HCT116 (cell line): Measurements from ENCODE around the gene CHCHD4. TPM values are rescaled to one million over a fixed set of nuclear protein-coding genes. Genes with fewer than 3 reads are reported as not detected.

Experiments used
- ATAC-seq: fragments of 200-7000 bp; cut with Tn5 transposase; 2 replicates; pipeline ENCODE4 v1.9.1; 2020; ENCODE audit warnings: mild to moderate bottlenecking, moderate library complexity
- BruUV-seq: library from RNA; stranded (reverse); fragments of 400-500 nt; replicated peaks from 2 replicates; lab custom pipeline; 2021; lab: Mats Ljungman, UMichigan
- CTCF ChIA-PET: fragments of 300-600 bp; sonication (Branson Sonifier 250); formaldehyde crosslinking; loops from one replicate; lab custom pipeline; 2021; ENCODE audit warnings: antibody characterized with exemption; lab: Charles Lee
- POLR2A ChIA-PET: fragments of 300-600, 350-600 bp; sonication (Branson Sonifier 250); formaldehyde crosslinking; loops from one replicate; lab custom pipeline; 2021; ENCODE audit warnings: antibody characterized with exemption; lab: Charles Lee
- RAD21 ChIA-PET, 2 experiments: fragments of 300-600 bp; sonication (Branson Sonifier 250); formaldehyde crosslinking; loops; one replicate each; lab custom pipeline; 2023; ENCODE audit warnings: low total read pairs in 2 of 2; ENCODE audit not compliant: uncharacterized antibody in 2 of 2, unreplicated experiment in 2 of 2, low non-redundant PET in 1 of 2; lab: Charles Lee
- DNase-seq: peaks from one replicate; pipeline ENCODE4 v3.0.0-alpha.2; 2010; ENCODE audit warnings: low read depth, low spot score
- H2AFZ ChIP-seq: fragments of 200-600 bp; shearing (Covaris generic), sonication (generic); 2 replicates; pipeline ENCODE4 v1.6.1; 2017; ENCODE audit warnings: low read depth, mixed run types, mixed read lengths, antibody characterized with exemption, low read length; ENCODE audit not compliant: poor library complexity, severe bottlenecking
- H3K27ac ChIP-seq: 2 replicates; pipeline ENCODE4 v1.5.1; 2012; ENCODE audit warnings: low read depth, low read length
- H3K27me3 ChIP-seq: fragments of 200-600 bp; sonication (generic); 2 replicates; pipeline ENCODE4 v1.6.1; 2016; ENCODE audit warnings: mixed run types, low read length, mixed read lengths; ENCODE audit not compliant: insufficient read depth
- H3K36me3 ChIP-seq, 2 experiments: fragments of 200-500 bp in 1 of 2; fragments of 200-600 bp in 1 of 2; sonication (Bioruptor generic) in 1 of 2; sonication (generic) in 1 of 2; 2 replicates each; pipeline versions ENCODE4 v1.5.1 to v1.6.1; 2014 to 2016; ENCODE audit warnings: low read length in 2 of 2, inconsistent platforms in 1 of 2, mixed read lengths in 1 of 2, mixed run types in 1 of 2; ENCODE audit not compliant: insufficient read depth in 2 of 2, control insufficient read depth in 1 of 2
- H3K4me1 ChIP-seq, 2 experiments: fragments of 200-600 bp in 1 of 2; sonication (generic) in 1 of 2; 2 replicates each; pipeline versions ENCODE4 v1.5.1 to v1.6.1; 2012 to 2017; ENCODE audit warnings: low read length in 2 of 2, inconsistent platforms in 1 of 2, mild to moderate bottlenecking in 1 of 2, mixed read lengths in 1 of 2, mixed run types in 1 of 2, moderate library complexity in 1 of 2; ENCODE audit not compliant: insufficient read depth in 2 of 2, control insufficient read depth in 1 of 2
- H3K4me2 ChIP-seq: fragments of 200-600 bp; sonication (generic); 2 replicates; pipeline ENCODE4 v1.6.1; 2017; ENCODE audit warnings: mixed run types, low read length, mixed read lengths
- H3K4me3 ChIP-seq, 2 experiments: fragments of 200-600 bp in 1 of 2; sonication (generic) in 1 of 2; replicated peaks in 1 of 2; 2 replicates each; pipeline ENCODE4 v1.5.1; 2011 to 2016; ENCODE audit warnings: low read length in 2 of 2, control low read depth in 1 of 2, low read depth in 1 of 2, mild to moderate bottlenecking in 1 of 2, mixed read lengths in 1 of 2, mixed run types in 1 of 2
- H3K79me2 ChIP-seq: fragments of 200-600 bp; sonication (generic); 2 replicates; pipeline ENCODE4 v1.6.1; 2017; ENCODE audit warnings: mild to moderate bottlenecking, mixed run types, low read length, moderate library complexity, mixed read lengths; ENCODE audit not compliant: insufficient read depth
- H3K9ac ChIP-seq: fragments of 200-600 bp; sonication (generic); 2 replicates; pipeline ENCODE4 v1.6.1; 2016; ENCODE audit warnings: low read length, mixed read lengths
- H3K9me2 ChIP-seq: fragments of 200-600 bp; sonication (generic), shearing (Covaris generic); 2 replicates; pipeline ENCODE4 v1.6.1; 2017; ENCODE audit warnings: mixed run types, mild to moderate bottlenecking, moderate library complexity; ENCODE audit not compliant: insufficient read depth
- H3K9me3 ChIP-seq, 2 experiments: fragments of 200-500 bp in 1 of 2; fragments of 200-600 bp in 1 of 2; sonication (Bioruptor generic) in 1 of 2; sonication (generic) in 1 of 2; 2 replicates each; pipeline ENCODE4 v1.6.1; 2014 to 2017; ENCODE audit warnings: low read length in 2 of 2, mixed read lengths in 2 of 2, inconsistent platforms in 1 of 2, low read depth in 1 of 2, mild to moderate bottlenecking in 1 of 2, mixed run types in 1 of 2, moderate library complexity in 1 of 2; ENCODE audit not compliant: control insufficient read depth in 1 of 2, insufficient read depth in 1 of 2
- H4K20me1 ChIP-seq: fragments of 200-600 bp; sonication (generic), shearing (Covaris generic); 2 replicates; pipeline ENCODE4 v1.6.1; 2017; ENCODE audit warnings: mixed run types, mild to moderate bottlenecking, moderate library complexity; ENCODE audit not compliant: insufficient read depth
- CBX3 ChIP-seq: IDR thresholded peaks from 2 replicates; pipeline ENCODE4 v1.6.1; 2012; ENCODE audit warnings: low read depth
- ELF1 ChIP-seq: IDR thresholded peaks from 2 replicates; pipeline ENCODE4 v1.6.1; 2012; ENCODE audit warnings: low read depth, borderline replicate concordance
- JUND ChIP-seq: IDR thresholded peaks from 2 replicates; pipeline ENCODE4 v1.6.1; 2012
- POLR2AphosphoS5 ChIP-seq: IDR thresholded peaks from 2 replicates; pipeline ENCODE4 v1.6.1; 2011; ENCODE audit warnings: mild to moderate bottlenecking, low read depth, low read length, moderate library complexity
- intact Hi-C: fragments of 100-400 bp; cut with micrococcal nuclease; formaldehyde crosslinking; loops from 2 replicates; pipeline ENCODE4 v1.10.0; 2022
- total RNA-seq: library from RNA; stranded (reverse); gene quantifications from one replicate; pipeline ENCODE4 v1.2.1, GENCODE V29; 2021; ENCODE audit not compliant: unreplicated experiment
- TF ChIP-seq, protein P1 (sequence below): IDR thresholded peaks from 2 replicates; pipeline ENCODE4 v1.6.1; 2012
- TF ChIP-seq, protein P2 (sequence below): IDR thresholded peaks from 2 replicates; pipeline ENCODE4 v1.6.1; 2012
- TF ChIP-seq, protein P3 (sequence below), 3 experiments: fragments of 200-600 bp in 1 of 3; sonication (generic) in 1 of 3; IDR thresholded peaks in 2 of 3; conservative IDR thresholded peaks in 1 of 3; 2 replicates each; pipeline ENCODE4 v1.5.1; 2012 to 2017; ENCODE audit warnings: low read depth in 2 of 3, low read length in 2 of 3, antibody characterized with exemption in 1 of 3, borderline replicate concordance in 1 of 3, control low read depth in 1 of 3, mild to moderate bottlenecking in 1 of 3, mixed read lengths in 1 of 3, mixed run types in 1 of 3, moderate library complexity in 1 of 3; ENCODE audit not compliant: insufficient read depth in 1 of 3

The CHCHD4 gene
- total RNA-seq, 1 experiment from 2014 or later, result 24.6 TPM

DNA sequence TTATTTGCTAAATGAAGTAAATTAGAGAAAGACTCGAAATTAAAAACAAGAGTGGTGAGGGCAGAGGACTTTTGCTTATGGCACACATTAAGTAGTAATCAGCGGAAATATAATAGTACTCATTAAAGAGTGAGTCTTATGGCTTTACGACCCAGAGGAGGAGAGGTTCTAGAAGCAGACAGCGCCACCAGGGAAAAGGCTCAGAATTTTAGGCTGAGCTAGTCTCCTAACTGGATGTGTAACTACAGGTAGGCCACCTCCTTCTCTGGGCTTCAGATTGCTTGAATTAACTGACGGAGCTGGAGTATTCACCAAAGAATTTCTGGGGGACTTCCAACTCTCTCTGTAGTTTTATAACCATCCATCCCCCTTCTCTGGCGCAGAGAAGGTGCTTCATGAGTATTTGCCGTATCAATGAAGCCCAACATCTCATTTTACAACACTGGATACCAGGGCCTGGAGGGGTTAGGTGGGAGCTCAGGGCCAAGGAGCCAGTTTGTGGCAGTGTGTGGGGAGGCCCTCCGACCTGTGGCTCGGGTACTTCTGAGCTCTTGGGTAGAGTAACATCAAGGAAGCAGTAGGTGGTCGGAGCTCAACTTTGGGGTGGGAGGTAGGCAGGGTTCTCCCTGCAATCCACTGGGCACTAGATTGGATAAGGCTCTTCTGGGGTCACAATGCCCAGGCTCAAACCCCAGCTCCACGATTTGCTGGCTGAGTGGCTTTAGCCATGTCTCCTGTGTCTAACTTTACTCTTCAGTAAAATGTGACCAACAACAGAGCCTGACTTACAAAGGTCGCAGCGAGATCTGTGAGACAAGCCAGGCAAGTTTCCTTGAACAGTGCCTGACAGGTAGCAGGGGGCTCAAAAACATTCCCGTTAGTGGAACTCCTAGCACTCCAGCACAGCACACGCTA lies 1.1 kb downstream of the CHCHD4 start:
- CTCF ChIA-PET, result interaction anchor here (1.5 kb wide), 1 partner anchor 227 kb away, joined by 7 read pairs; no protein-coding TSS in a partner anchor

More for the DNA sequence above, 1.1 kb downstream of the CHCHD4 start:
- peak overlapping the region; percentile 97 for H3K4me2 ChIP-seq
- peak overlapping the region; percentile 98 to 99 for H3K4me3 ChIP-seq
- DNase-seq (no peak), ATAC-seq (no peak)
- BruUV-seq, result TSS peak; percentile 55
- peaks cover 83% of the 10 kb centered on the region for H3K79me2 ChIP-seq
- peaks cover 2 to 17% of the 10 kb centered on the region in 2 experiments; a peak in 1 of 4 replicates for H3K36me3 ChIP-seq
- no peaks in the 10 kb centered on the region for H3K9me3 ChIP-seq
- peak overlapping the region; percentile 92 for H3K9ac ChIP-seq
- RAD21 ChIA-PET, result interaction anchor here in 1 of 2 experiments (2.7 kb wide), 1 partner anchor 227 kb away, joined by 7 read pairs; no protein-coding TSS in a partner anchor
- peak overlapping the region; percentile 80 for H3K27ac ChIP-seq
- intact Hi-C loops, result loop anchor here (10.0 kb wide), 1 partner anchor 469 kb away; no protein-coding TSS in a partner anchor
- POLR2A ChIA-PET, result interaction anchor here (1.5 to 3.0 kb wide), 2 partner anchors 55 to 237 kb away, joined by 3 to 18 read pairs; partner anchors contain the start of genes LSM3 and XPC
- H3K9me2 ChIP-seq, result no peaks in the 10 kb centered on the region
- no peak overlapping the region for H2AFZ ChIP-seq
- H3K27me3 ChIP-seq, result no peaks in the 10 kb centered on the region
- peaks cover 8 to 20% of the 10 kb centered on the region in 2 experiments; a peak in 3 of 4 replicates for H3K4me1 ChIP-seq
- TF ChIP-seq ELF1 (no peak), CBX3 (no peak), JUND (no peak), POLR2AphosphoS5 (no peak)
- TF ChIP-seq, protein P1, sequence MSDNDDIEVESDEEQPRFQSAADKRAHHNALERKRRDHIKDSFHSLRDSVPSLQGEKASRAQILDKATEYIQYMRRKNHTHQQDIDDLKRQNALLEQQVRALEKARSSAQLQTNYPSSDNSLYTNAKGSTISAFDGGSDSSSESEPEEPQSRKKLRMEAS, result no peak
- TF ChIP-seq, protein P2, sequence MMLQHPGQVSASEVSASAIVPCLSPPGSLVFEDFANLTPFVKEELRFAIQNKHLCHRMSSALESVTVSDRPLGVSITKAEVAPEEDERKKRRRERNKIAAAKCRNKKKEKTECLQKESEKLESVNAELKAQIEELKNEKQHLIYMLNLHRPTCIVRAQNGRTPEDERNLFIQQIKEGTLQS, result no peak
- TF ChIP-seq, protein P3, sequence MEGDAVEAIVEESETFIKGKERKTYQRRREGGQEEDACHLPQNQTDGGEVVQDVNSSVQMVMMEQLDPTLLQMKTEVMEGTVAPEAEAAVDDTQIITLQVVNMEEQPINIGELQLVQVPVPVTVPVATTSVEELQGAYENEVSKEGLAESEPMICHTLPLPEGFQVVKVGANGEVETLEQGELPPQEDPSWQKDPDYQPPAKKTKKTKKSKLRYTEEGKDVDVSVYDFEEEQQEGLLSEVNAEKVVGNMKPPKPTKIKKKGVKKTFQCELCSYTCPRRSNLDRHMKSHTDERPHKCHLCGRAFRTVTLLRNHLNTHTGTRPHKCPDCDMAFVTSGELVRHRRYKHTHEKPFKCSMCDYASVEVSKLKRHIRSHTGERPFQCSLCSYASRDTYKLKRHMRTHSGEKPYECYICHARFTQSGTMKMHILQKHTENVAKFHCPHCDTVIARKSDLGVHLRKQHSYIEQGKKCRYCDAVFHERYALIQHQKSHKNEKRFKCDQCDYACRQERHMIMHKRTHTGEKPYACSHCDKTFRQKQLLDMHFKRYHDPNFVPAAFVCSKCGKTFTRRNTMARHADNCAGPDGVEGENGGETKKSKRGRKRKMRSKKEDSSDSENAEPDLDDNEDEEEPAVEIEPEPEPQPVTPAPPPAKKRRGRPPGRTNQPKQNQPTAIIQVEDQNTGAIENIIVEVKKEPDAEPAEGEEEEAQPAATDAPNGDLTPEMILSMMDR (IDR thresholded peaks at IDR 0.05 in 2 of 3, conservative IDR thresholded peaks at IDR 0.05 in 1 of 3; ENCODE audit: borderline replicate concordance in 1 of 3, insufficient read depth in 1 of 3, low read depth in 2 of 3, low read length in 2 of 3), result no peak
- H4K20me1 ChIP-seq, result no peaks in the 10 kb centered on the region; the same call in 1 of the 2 replicates
